HG03097 (cell line): ENCODE measurements around the gene FHL1.
"Not testable (repeated sequence)": the region's sequence is repeated elsewhere in the genome, so short reads cannot be mapped to it uniquely, and the experiment has no call there.

Experiments used
- ATAC-seq: cut with Tn5 transposase; IDR thresholded peaks from one replicate; pipeline ENCODE4 v1.9.1; 2021; ENCODE audit not compliant: unreplicated experiment, low FRiP score

Gene FHL1

GRCh38 chrX:136206916-136207315, 59.6 kb downstream of the FHL1 start:
- no peak for ATAC-seq

- no peak for ATAC-seq
Measured at GRCh38 chrX:136207546-136207945, 60.2 kb downstream of the FHL1 start.

GRCh38 chrX:136209016-136209738, 61.8 kb downstream of the FHL1 start:
- ATAC-seq: no peak

GRCh38 chrX:136209751-136210150, 62.4 kb downstream of the FHL1 start:
- no peak for ATAC-seq

- ATAC-seq: no peak
Measured at GRCh38 chrX:136210243-136210642, 62.9 kb downstream of the FHL1 start.

DNA sequence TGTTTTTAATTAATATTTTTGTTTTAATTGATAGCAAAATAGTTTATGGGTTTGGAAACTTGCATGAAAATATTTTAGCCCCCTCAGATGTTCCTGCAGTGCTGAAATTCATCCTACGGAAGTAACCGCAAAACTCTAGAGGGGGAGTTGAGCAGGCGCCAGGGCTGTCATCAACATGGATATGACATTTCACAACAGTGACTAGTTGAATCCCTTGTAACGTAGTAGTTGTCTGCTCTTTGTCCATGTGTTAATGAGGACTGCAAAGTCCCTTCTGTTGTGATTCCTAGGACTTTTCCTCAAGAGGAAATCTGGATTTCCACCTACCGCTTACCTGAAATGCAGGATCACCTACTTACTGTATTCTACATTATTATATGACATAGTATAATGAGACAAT, 63.5 kb downstream of the FHL1 start:
- ATAC-seq: no peak

DNA sequence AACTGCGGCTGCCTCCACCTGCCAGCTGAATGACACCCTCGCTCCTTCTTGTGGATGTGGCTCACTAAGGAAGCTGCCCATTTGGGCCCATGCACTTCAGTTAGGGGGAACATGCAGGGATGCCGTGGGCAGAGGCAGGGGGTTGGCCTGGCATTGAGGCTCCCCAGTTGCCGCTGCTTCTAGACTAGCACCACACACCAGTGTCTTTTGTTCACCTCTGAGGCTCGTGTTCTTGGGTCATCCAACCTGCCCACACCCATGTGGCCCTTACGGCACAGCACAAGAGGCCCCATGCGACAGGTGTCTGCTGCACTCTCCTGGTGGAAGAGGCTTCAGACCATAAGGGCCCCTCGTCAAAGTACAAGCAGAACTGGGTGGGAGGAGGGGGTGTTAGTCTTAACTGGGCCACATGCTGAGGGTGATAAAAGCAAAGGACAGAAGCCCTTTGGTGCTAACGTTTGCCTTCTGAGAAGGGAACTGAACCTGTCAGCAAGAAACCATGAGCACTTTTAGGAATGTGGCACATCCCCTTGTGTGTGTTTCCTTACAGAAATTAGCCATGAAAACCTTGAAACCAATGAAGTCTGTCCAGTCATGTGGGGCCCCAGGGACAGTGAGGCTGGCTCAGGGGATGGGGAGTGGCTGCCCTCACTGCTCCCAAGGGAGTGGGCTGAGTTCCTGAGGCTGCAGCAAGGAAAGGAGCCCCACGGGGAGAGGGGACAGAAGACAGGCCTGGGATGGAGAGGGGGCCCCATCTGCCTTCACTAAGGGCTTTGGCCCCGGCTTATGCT, 64.6 kb downstream of the FHL1 start:
- ATAC-seq: no peak

- ATAC-seq: no peak
Measured at GRCh38 chrX:136212557-136213111, 65.3 kb downstream of the FHL1 start.

DNA sequence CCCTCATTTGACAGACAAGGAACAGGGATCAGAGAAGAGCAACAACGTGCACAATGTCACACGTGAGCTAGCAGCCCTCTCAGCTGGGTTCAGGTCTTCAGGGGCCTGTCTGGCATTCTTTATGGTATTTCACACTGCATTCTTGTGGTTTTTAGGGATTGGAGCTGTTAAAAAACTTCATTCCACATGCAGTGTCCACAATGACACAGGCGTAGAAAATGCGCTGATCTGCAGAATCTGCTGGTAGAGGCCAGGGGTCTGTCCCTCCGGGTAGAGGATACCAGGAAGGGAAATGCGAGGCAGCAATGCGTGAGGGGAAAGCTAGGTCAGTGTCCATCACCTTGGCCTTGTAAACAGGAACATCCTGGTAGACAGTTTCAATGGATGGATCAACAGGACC, 67.2 kb downstream of the FHL1 start:
- no peak for ATAC-seq

DNA sequence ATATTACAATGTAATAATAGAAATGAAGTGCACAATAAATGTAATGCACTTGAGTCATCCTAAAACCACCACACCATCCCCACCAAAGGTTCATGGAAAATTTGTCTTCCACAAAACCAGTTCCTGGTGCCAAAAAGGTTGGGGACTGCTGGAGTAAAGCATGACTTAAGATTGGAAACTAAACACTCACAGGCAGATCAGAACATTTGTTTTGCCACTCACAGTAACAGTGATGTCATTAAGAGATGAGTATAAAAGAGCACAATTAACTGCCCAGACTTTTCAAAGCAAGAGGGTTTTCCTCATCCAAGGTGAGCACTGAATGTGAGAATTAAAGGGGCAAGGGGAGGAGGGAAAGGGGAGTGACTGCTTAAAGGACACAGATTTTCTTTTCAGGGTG, 68.2 kb downstream of the FHL1 start:
- no peak for ATAC-seq

- no peak for ATAC-seq
Measured at GRCh38 chrX:136219893-136220292, 72.6 kb downstream of the FHL1 start.

- ATAC-seq: no peak
Measured at GRCh38 chrX:136220540-136220939, 73.2 kb downstream of the FHL1 start.

DNA sequence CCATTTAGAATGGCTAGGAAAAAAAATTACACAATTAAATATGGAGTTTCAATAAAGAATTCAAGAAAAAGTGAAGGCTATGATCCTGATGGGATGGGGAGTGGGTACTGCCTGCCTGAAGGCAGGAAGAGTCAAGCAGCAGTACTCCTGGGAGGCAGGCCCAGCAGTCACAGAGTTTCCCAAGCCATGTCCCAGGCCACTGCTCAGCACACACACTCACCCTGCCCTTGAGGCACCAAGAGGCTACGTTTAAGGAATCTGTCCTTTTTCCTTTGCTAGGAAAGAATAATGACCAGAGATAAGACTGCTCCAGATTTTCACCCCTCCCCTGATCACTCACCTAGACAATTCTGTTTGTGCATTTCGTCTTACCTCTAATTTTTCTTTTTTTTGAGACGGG, 73.6 kb downstream of the FHL1 start:
- no peak for ATAC-seq

- ATAC-seq: no peak
Measured at GRCh38 chrX:136221851-136222513, 74.6 kb downstream of the FHL1 start.

DNA sequence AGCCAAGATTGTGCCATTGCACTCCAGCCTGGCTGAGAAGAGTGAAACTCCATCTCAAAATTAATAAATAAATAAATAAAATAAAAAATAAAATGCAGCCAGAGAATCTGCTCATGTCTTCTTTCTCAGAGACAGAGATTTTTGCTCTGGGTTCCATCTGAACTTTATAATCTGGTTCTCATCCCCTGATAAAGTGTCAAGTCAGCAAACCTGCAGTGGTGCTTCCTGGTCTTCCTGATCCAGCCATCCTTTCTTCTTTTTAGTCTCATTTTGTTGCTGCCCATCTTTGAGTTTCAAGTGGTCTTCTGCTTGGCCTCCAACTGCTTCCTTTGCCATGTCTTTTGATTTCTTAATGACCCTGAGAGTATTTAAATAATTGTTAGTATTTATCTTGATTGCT, 79.7 kb downstream of the FHL1 start:
- no peak for ATAC-seq

DNA sequence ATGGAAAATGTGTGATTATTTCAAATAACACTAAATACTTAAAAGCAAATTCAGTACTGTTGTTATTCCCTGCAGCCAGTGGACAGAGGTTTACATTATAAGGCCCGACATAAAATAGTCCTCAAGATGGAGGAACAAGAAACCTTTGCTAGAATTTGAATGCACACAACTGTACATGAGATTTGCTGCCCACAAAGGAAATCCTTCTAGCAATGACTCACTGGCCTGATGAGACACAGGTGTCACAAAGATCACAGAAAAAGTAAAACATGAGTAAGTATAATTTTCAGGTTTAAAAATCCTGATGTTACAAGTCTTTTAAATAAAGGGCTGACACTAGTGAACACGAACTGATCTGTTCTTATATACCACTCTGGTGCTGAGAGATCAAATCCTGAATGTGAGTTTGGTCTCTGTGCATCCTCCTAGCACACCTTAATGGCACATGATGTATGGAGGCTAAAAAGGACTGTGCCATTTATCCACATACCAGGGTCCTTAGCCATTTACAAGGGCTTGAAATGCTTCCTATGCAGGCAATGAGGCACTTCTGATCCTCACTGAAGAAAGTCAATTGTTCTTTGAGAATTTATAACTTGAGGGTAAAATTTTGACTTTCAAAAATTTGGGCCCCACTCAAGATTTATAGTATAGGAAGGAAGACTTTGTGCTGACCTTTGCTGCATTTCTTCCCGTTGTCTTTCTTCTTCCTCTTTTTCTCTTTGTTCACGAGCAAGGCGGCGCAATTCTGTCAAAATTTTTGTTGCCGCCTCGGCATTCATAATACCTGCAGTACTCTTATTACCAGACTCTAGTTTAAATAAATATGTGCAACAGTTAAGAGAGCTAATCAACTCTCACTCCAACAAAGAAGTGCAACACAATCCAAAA, 80.9 kb downstream of the FHL1 start:
- peak; percentile 15 for ATAC-seq

DNA sequence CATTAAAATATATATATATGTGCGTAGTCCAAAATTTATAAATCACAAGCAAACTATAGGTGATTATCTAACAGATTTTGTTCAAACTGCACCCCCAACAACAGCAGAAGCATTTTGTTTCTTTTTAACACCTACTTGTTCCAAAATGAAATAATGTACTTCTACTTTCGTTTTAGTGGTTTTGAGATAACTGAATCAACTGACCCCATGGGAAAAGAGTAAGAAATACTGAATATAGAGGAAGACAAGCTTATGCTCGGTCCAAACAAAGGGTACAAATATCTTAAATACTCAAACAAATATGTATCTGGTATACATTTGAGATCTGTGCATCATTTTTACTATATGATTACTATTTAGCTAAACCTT, 81.5 kb downstream of the FHL1 start:
- ATAC-seq: peak; percentile 53

DNA sequence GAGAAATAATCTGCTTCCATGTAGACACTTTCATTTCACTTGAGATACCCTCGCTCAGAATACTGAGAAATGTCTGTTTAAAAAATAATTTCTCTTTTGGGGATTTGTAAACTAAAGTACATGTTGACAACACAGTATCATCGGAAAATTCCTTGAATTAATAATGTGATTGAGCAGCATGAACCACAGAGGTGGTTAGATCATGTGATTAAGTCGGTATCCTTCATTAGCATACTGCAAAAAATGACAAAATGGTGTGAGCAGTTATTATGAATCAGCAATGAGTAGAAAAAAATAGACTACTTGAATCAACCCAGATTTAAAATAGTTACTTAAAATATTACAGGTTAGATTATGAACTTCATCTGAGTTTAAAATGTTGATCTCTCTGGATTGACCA, 89.7 kb downstream of the FHL1 start:
- ATAC-seq: no peak

GRCh38 chrX:136237849-136238248, 90.5 kb downstream of the FHL1 start:
- ATAC-seq: not testable (repeated sequence)

GRCh38 chrX:136246201-136246600, 98.9 kb downstream of the FHL1 start:
- no peak for ATAC-seq
